A549 (cell line): ENCODE results near the gene RHBDD3.

Source experiments
- BCL3 ChIP-seq: fragments of >200 bp; sonication (Bioruptor Twin); formaldehyde crosslinking; IDR thresholded peaks from 3 replicates; pipeline ENCODE4 v1.6.1; 2016
- CTCF ChIP-seq: fragments of >200 bp; sonication (Bioruptor Twin); formaldehyde crosslinking; IDR thresholded peaks from 3 replicates; pipeline ENCODE4 v1.5.1; 2016
- ESRRA ChIP-seq: fragments of 150-350 bp; IDR thresholded peaks from 2 replicates; pipeline ENCODE4 v1.6.1; 2014; ENCODE audit warnings: mild to moderate bottlenecking, low read length, borderline replicate concordance
- FOSB ChIP-seq: fragments of 250-450 bp; sonication (Bioruptor Pico); IDR thresholded peaks from 2 replicates; pipeline ENCODE4 v1.5.0; 2020; ENCODE audit warnings: mild to moderate bottlenecking, moderate library complexity
- MAX ChIP-seq: IDR thresholded peaks from 2 replicates; pipeline ENCODE4 v1.6.1; 2012
- MAZ ChIP-seq: fragments of 150-350 bp; IDR thresholded peaks from 2 replicates; pipeline ENCODE4 v1.6.1; 2014; ENCODE audit warnings: antibody characterized with exemption, low read depth, low read length, borderline replicate concordance
- PBX3 ChIP-seq: IDR thresholded peaks from 2 replicates; pipeline ENCODE4 v1.6.1; 2012
- POLR2A ChIP-seq: IDR thresholded peaks from 2 replicates; pipeline ENCODE4 v1.6.1; 2012; ENCODE audit warnings: mild to moderate bottlenecking, low read length
- RAD21 ChIP-seq, 2 experiments: fragments of >200 bp in 1 of 2; sonication (Bioruptor Twin) in 1 of 2; formaldehyde crosslinking in 1 of 2; IDR thresholded peaks in 1 of 2; conservative IDR thresholded peaks in 1 of 2; 2 replicates in 1 of 2; 3 replicates in 1 of 2; pipeline ENCODE4 v1.6.1; 2012 to 2018; ENCODE audit warnings: inconsistent platforms in 1 of 2

GRCh38 chr22:29233277-29233877 is 34.4 kb downstream of the RHBDD3 start:
- TF ChIP-seq MAX (no peak), MAZ (no peak), CTCF (no peak), BCL3 (no peak), FOSB (CRISPR knock-in tag) (no peak), ESRRA (no peak), PBX3 (no peak), RAD21 (conservative IDR thresholded peaks at IDR 0.05 in 1 of 2, IDR thresholded peaks at IDR 0.05 in 1 of 2) (no peak), POLR2A (no peak)
